ENCODE measurements around the gene MRPL38.

The MRPL38 gene

GRCh38 chr17:75904749-75905521, at the start of gene MRPL38:
Gene MRPL38, minus strand, starts transcription at chr17:75904884. Its CDS starts 9 bp downstream, at chr17:75904875.
- TF ChIP-seq MAX (IDR thresholded peaks at IDR 0.05) (peak; percentile 94), FOXM1 (IDR thresholded peaks at IDR 0.05; ENCODE audit: borderline replicate concordance, low read depth) (peak; percentile 35), EP300 (IDR thresholded peaks at IDR 0.05; ENCODE audit: borderline replicate concordance) (peak; percentile 49; the same call in 1 of the 2 replicates), USF1 (IDR thresholded peaks at IDR 0.05) (peak; percentile 62), TAF1 (IDR thresholded peaks at IDR 0.05; ENCODE audit: low read depth) (peak; percentile 97), EGR1 (IDR thresholded peaks at IDR 0.05) (peak; percentile 42), CEBPB (IDR thresholded peaks at IDR 0.05) (0 out of 2 replicates have a peak, but pooled peaks have one; percentile 30), ZBTB7A (IDR thresholded peaks at IDR 0.05; ENCODE audit: low read depth) (peak; percentile 83; the same call in 1 of the 2 replicates), TCF12 (IDR thresholded peaks at IDR 0.05; ENCODE audit: low read depth) (peak; percentile 85), CREB1 (IDR thresholded peaks at IDR 0.05; ENCODE audit: low read depth) (peak; percentile 13; the same call in 1 of the 2 replicates), REST (IDR thresholded peaks at IDR 0.05; ENCODE audit: low read depth) (no peak), NFIC (IDR thresholded peaks at IDR 0.05) (peak; percentile 56), RAD21 (IDR thresholded peaks at IDR 0.05; ENCODE audit: low read depth) (peak; percentile 96), YY1 (IDR thresholded peaks at IDR 0.05; ENCODE audit: low read depth) (peak; percentile 97), TEAD4 (IDR thresholded peaks at IDR 0.05) (no peak; the same call in 1 of the 2 replicates)

GRCh38 chr17:75950855-75951554, 46.3 kb upstream of the MRPL38 start:
- no peak for TF ChIP-seq EP300 (IDR thresholded peaks at IDR 0.05; ENCODE audit: borderline replicate concordance)
- TF ChIP-seq ZBTB7A (IDR thresholded peaks at IDR 0.05; ENCODE audit: low read depth): no peak

GRCh38 chr17:75950421-75950820, 45.7 kb upstream of the MRPL38 start:
- TF ChIP-seq MAX (IDR thresholded peaks at IDR 0.05) (no peak), CREB1 (IDR thresholded peaks at IDR 0.05; ENCODE audit: low read depth) (no peak)

GRCh38 chr17:75945211-75945610, 40.5 kb upstream of the MRPL38 start:
- no peak for TF ChIP-seq TCF12 (IDR thresholded peaks at IDR 0.05; ENCODE audit: low read depth)
- no peak for TF ChIP-seq EGR1 (IDR thresholded peaks at IDR 0.05)
- no peak for TF ChIP-seq NFIC (IDR thresholded peaks at IDR 0.05)
- no peak for TF ChIP-seq ZBTB7A (IDR thresholded peaks at IDR 0.05; ENCODE audit: low read depth)
- no peak for TF ChIP-seq MAX (IDR thresholded peaks at IDR 0.05)
- TF ChIP-seq RAD21 (IDR thresholded peaks at IDR 0.05; ENCODE audit: low read depth): no peak
- no peak for TF ChIP-seq CREB1 (IDR thresholded peaks at IDR 0.05; ENCODE audit: low read depth)
- TF ChIP-seq TAF1 (IDR thresholded peaks at IDR 0.05; ENCODE audit: low read depth): no peak
- no peak for TF ChIP-seq REST (IDR thresholded peaks at IDR 0.05; ENCODE audit: low read depth)
- no peak for TF ChIP-seq CEBPB (IDR thresholded peaks at IDR 0.05)
- TF ChIP-seq FOXM1 (IDR thresholded peaks at IDR 0.05; ENCODE audit: borderline replicate concordance, low read depth): no peak
- no peak for TF ChIP-seq YY1 (IDR thresholded peaks at IDR 0.05; ENCODE audit: low read depth)
- TF ChIP-seq USF1 (IDR thresholded peaks at IDR 0.05): no peak
- no peak for TF ChIP-seq TEAD4 (IDR thresholded peaks at IDR 0.05)
- TF ChIP-seq EP300 (IDR thresholded peaks at IDR 0.05; ENCODE audit: borderline replicate concordance): no peak

- no peak for TF ChIP-seq REST (IDR thresholded peaks at IDR 0.05; ENCODE audit: low read depth)
Observed at GRCh38 chr17:75943491-75943890, 38.8 kb upstream of the MRPL38 start.
